Measurements from ENCODE around the gene NUP210L.
"Not testable (repeated sequence)": the region's sequence is repeated elsewhere in the genome, so short reads cannot be mapped to it uniquely, and the experiment has no call there.

NUP210L gene

DNA sequence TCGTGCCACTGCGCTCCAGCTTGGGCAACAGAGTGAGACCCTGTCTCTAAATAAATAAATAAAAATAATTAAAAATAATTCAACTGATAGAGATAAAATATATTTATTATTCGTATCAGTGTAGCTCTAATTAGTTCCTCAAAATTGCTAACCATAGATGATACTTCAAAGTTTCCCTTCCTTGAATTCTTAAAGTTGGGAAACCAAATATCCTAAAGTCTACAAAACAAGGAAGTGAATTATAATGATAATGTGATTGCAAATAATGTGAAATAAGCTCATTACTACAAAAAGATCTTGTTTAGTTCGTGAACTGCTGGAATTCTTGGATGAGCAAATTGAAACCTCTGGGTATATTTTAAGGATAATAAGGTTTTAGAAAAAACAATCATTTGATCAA, 60.5 kb downstream of the NUP210L start:
- DNase-seq: no peak

DNA sequence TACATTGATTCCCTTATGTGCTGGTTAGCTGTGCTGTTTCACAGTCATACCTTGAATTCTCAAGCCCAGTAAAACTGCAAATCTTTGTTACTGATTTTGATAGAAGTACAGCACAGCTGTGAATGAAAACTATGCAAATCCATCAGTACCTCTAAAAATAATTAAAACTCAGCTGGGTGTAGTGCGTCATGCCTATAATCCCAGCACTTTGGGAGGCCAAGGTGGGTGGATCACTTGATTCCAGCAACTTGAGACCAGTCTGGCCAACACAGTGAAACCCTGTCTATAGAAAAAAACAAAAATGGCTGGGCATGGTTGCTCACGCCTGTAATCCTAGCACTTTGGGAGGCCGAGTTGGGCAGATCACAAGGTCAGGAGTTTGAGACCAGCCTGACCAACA, 61.2 kb downstream of the NUP210L start:
- no peak for DNase-seq

DNA sequence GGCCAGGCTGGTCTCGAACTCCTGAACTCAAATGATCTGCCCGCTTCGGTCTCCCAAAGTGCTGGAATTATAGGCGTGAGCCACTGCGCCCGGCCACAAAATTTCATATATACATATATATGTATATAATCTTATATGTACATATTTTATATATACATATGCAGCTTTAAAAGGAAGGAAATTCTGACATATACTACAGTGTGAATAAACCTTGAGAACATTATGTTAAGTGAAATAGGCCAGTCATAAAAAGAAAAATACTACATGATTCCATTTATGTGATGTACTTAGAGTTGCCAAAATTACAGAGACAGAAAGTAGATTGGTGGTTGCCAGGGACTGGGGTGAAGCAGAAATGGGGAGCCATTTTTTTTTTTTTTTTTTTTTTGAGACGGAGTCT, 63.2 kb downstream of the NUP210L start:
- no peak for DNase-seq

DNA sequence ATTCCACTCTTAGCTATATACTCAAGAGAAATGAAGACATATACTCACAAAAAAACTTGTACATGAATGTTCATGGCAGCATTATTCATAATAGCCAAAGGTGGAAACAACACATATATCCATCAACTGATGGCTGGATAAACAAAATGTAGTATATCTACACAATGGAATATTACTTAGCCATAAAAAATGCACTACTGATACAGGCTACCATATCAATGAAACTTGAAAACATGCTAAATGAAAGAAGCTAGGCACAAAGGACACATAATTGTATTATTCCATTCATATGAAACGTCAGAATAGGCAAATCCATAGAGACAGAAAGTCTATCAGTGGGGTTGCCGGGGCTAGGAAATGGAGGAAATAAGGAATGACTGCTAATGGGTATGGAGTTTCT, 67.3 kb downstream of the NUP210L start:
- no peak for DNase-seq

DNA sequence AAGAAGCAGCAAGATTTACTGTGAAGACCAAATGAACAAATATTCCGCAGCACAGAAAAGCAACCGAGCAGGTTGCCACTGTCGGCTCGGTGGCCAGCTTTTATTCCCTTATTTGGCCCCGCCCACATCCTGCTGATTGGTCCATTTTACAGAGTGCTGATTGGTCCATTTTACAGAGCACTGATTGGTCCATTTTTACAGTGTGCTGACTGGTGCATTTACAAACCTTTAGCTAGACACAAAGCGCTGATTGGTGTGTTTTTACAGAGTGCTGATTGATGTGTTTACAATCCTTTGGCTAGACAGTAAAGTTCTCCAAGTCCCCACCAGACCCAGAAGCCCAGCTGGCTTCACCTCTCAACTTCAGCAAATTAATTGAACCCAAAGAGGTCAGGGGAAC, 71.8 kb downstream of the NUP210L start:
- not testable (repeated sequence) for DNase-seq

DNA sequence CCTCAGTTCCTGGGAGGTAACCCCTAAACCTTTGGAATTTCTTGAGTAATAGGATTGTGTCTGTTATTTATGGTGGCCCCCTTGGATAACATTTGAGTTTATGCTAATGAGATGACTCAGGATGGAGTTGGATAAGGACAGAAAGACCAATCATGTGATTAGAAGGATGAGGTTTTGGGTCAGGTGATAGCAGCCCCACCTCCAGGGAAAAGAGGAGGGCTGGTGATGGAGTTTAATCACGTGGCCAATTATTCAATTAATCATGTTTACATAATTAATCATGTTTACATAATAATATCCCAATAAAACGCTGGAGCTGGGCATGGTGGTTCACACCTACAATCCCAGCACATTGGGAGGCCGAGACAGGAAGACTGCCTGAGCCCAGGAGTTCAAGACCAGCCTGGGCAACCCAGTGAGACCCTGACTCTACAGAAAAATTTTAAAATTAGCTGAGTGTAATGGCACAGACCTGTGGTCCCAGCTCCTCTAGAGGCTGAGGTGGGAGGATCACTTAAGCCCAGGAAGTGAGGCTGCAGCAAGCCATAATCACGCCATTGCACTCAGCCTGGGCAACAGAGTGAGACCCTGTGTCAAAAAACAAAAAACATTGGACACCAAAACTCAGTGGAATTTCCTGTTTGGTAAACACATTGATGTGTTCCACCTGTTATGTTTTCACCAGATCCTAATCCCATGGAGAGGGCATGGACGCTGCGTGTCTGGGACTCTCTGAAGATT, 73.3 kb downstream of the NUP210L start:
- no peak for DNase-seq

DNA sequence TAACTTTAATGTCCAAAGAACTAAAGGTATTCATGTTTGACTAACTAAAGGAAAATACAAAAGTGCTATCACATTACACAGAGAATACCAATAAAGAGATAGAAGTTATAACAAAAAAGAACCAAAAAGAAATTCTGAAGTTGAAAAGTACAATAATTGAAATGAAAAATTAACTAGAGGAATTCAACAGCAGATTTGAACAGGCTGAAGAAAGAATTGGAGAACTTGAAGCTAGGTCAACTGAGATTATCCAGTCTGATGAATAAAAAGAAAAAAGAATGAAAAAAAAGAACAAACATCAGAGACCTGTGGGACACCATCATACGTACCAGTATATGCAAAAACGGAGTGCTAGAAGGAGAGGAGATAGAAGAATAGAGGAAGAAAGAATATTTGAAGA, 78.5 kb downstream of the NUP210L start:
- no peak for DNase-seq

DNA sequence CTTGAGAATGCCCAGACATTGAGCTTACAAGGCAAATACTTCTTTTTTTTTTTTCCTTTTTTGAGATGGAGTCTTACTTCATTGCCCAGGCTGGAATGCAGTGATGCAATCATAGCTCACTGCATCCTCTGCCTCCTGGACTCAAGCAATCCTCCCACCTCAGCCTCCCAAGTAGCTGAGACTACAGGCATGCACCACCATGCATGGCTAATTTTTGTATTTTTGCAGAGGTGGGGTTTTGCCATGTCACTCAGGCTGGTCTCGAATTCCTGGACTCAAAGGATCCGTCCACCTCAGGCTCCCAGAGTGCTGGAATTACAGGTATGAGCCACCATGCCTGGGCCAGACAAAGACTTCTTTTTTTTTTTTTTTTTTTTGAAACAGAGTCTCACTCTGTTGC, 79.1 kb downstream of the NUP210L start:
- no peak for DNase-seq

DNA sequence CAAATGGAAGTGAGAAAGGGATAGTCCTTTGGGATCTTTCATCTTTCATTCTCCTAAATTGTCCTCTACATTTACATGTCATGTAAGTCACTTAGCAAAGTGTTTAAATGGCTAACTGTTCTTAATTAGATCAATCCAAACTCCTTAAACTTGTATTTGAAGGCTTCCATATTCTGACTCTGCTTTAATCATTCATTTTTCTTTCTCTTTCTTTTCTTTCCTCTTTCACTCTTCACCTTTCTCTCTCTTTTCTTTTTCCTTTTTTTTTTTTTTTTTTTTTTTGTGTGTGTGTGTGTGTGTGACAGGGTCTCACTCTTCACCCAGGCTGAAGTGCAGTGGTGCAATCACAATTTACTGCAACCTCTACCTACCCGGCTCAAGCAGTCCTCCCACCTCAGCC, 92.6 kb downstream of the NUP210L start:
- no peak for DNase-seq

DNA sequence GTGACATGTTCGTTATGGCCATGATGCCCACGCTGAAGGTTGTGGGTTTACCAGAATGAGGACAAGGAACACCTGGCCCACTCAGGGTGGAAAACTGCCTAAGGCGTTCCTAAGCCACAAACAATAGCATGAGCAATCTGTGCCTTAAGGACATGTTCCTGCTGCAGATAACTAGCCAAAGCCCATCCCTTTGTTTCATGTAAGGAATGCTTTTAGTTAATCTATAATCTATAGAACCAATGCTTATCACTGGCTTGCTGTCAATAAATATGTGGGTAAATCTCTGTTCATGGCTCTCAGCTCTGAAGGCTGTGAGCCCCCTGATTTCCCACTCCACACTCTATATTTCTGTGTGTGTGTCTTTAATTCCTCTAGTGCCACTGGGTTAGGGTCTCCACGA, 107.4 kb downstream of the NUP210L start:
- DNase-seq: not testable (repeated sequence)

DNA sequence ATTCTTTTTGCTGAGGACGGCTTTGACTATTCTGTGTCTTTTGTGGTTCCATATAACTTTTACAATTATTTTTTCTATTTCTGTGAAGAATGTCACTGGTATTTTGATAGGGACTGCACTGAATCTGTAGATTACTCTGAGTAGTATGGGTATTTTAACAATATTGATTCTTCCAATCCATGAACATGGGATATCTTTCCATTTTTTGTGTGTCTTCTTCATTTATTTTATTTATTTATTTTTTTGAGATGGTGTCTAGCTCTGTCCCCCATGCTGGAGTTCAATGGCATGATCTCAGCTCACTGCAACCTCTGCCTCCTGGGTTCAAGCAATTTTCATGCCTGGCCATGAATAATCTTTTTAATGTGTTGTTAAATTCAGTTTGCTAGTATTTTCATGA, 121.2 kb downstream of the NUP210L start:
- DNase-seq: not testable (repeated sequence)

DNA sequence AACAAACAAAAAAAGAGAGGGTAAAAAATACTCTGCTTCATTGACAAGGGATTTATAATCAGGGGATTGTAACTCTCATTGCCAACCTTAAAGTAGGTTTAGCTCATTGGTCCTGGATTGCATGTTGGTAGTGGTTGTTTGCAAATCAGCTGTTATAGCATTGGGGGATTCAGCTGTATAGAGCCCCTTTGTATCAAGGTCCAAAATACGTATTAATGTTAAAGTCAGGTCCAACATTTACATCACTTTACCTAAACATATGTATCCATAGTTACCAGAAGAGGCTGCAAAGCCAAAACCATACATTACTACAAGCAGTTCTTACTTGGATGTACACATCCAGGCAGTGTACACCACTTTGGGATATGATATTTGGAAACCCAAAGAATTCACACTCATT, 134.9 kb downstream of the NUP210L start:
- no peak for DNase-seq

DNA sequence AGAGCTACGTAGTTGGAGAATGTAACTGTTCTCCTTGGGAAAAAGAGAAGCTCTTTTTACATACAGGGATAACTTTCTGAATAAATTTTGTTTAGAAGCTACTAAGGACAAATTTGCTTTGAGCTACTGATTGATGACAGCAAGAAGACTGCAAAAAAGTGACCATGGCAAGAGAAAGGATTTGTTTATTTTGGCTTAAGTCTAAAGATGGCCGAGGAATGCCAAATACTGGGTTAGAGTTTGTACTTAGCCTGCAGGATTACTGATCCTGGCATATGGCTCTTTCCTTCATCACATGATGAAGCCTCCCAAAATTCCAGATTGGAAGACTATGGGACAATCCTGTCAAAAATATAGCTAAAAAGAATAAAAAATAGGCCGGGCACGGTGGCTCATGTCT, 135.6 kb downstream of the NUP210L start:
- DNase-seq: no peak

DNA sequence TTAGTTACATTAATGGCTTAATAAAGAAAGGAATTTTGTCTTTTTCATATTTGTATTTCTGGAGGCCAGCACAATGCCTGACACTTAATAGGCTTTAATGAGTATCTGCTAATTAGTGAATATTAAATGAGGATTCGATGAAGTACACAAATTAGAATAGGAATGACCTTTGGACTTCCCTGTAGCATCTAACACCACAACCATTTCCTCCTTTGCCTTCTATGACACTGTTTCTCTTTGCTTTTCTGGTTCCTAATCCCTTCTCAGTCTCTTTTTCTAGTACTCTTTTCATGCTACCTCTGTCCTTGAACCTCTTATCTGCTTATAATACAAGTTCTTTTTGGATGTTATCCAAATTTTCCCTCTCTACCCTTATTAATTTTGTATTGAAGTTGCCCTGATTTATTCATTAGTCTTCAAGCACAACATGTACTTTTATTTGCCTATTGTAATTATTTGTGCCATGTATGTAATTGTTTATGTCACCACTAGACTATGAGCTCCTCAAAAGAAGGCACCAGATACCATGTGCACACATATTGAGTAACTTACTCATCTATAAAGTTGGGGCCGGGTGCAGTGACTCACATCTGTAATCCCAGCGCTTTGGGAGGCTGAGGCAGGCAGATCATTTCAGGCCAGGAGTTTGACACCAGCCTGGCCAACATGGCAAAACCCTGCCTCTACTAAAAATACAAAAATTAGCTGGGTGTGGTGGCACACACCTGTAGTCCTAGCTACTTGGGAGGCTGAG, 140.5 kb downstream of the NUP210L start:
- DNase-seq: no peak

DNA sequence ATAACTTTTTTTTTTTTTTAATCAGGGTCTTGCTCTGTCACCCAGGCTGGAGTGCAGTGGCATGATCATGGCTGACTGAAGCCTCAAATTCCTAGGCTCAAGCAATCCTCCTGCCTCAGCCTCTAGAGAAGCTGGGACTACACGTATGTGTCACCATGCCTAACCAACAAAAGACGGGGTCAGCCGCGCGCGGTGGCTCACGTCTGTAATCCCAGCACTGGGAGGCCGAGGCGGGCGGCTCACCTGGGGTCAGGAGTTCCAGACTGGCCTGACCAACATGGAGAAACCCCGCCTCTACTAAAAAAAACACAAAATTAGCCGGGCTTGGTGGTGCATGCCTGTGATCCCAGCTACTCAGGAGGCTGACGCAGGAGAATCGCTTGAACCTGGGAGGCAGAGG, 142.3 kb downstream of the NUP210L start:
- not testable (repeated sequence) for DNase-seq

DNA sequence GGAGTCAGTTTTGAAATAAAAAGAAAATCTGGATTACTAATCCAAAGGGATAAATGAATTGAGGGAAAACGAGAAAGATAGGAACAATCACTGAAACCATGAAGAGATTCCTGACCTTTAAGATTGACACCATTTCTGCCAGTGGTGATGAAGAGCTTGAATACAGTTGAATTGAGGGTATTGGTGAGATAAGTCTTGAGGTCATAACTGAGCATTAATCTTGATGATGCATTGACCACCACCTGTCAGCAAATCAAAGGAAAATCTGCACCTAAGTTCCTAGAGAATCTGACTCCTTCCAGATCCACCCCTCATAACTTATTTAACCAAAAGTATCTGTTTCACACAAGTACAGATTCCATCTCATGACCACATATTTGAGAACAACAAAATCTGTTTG, 142.7 kb downstream of the NUP210L start:
- no peak for DNase-seq

DNA sequence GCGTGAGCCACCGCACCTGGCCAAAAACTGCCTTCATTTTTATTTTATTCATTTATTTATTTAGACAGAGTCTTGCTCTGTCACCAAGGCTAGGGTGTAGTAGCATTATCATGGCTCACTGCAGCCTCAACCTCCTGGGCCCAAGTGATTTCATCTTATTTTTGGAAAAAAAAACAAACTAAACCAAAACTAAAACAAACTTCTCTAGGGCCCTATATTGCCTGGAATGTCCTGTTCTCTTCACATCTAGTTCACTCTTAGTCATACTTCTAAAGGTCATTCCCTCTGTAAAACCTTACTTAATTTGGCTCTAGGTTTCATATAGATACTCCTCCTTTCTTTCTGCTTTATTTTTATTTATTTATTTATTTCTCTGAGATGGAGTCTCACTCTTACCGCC, 148.7 kb downstream of the NUP210L start:
- DNase-seq: no peak

DNA sequence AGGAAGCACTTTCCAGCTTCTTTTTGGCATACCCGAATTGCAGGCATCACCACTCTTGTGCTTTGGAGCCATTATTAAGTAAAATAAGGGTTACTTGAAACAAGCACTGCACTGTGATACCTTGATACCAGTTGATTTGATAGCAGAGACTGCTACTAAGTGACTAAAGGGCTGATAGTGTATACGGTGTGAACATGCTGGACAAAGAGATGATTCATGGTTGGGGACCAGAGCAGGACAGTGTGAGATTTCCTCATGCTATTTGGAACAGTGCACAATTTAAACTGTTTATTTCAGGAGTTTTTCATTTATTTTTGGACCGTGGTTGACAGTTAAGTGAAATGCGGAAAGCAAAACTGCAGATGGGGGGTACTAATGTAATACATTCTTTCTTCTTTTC, 154.5 kb downstream of the NUP210L start:
- DNase-seq: no peak

DNA sequence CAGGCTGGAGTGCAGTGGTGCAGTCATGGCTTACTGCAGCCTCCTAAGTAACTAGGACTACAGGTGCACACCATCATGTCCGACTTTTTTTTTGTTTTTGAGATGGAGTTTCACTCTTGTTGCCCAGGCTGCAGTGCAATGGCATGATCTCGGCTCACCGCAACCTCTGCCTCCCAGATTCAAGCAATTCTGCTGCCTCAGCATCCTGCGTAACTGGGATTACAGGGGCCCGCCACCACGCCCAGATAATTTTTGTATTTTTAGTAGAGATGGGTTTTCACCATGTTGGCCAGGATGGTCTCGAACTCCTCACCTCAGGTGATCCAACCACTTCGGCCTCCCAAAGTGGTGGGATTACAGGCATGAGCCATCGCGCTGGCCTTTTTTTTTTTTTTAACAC, 158.0 kb downstream of the NUP210L start:
- not testable (repeated sequence) for DNase-seq

DNA sequence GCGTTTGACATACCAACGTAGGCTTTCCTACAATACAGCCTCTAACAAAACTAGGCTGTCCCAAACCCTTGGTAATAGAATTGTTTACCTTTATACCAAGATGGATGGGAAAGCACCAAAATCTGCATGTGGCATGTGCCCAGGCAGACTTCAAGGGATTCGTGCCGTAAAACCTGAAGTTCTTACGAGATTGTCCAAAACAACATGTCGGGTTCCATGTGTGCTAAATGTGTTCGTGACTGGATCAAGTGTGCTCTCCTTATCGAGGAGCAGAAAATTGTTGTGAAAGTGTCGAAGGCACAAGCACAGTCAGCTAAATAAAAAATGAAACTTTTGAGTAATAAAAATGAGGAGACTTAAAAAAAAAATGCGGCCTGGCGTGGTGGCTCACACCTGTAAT, 159.2 kb downstream of the NUP210L start:
- no peak for DNase-seq

DNA sequence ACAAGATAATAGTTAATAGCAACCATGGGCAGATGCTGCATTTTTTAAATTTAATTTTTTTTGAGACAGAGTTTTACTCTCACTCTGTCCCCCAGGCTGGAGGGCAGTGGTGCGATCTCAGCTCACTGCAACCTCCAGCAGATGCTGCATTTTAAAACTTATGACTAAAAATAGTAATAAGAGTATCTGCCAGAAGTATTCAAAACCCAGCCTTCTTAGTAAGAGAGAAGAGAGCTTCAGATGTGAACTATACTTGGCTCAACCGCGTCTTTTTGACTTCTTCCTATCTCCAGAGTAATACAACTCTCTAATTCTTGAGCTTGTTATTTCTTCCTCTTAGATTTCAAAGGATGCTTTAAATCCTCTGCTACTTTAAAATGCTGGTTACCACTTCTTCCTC, 159.7 kb downstream of the NUP210L start:
- DNase-seq: no peak

DNA sequence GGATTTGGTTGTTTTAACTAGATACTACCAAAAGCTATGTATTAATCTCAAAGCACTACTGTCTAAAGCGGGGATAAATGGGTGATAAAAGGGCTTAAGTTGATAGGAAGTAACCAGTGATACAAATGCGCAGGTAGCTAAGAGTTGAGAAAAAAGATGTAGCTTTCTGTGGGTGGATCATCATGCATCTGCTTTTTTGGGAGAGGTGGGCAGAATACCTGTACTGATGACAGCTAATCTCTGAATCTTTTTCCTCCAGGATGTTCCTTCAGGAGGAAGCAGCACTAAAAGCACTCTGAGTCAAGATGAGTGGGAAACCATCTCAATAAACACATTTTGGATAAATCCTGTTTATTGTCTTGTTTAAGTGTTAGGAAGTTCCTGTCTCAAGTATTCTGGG, 163.1 kb downstream of the NUP210L start:
- DNase-seq: no peak

DNA sequence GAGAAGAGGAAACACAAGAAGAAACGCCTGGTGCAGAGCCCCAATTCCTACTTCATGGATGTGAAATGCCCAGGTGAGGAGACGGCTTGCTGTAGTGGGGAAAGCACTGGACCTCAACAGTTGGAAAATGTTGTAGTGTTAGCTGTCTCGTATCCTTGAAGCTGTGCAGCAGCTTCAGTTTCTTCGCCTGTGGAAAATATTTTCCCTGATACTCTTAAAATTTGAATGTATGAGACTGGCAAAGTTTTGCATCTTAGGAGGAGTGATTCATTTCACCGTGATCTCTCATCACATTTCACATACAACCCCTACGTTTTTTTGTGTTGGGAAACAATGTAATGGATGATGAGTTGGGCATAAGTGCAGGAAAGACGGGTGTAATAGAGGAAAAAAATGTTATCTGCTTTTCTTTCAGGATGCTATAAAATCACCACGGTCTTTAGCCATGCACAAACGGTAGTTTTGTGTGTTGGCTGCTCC, 163.7 kb downstream of the NUP210L start:
- DNase-seq: no peak

DNA sequence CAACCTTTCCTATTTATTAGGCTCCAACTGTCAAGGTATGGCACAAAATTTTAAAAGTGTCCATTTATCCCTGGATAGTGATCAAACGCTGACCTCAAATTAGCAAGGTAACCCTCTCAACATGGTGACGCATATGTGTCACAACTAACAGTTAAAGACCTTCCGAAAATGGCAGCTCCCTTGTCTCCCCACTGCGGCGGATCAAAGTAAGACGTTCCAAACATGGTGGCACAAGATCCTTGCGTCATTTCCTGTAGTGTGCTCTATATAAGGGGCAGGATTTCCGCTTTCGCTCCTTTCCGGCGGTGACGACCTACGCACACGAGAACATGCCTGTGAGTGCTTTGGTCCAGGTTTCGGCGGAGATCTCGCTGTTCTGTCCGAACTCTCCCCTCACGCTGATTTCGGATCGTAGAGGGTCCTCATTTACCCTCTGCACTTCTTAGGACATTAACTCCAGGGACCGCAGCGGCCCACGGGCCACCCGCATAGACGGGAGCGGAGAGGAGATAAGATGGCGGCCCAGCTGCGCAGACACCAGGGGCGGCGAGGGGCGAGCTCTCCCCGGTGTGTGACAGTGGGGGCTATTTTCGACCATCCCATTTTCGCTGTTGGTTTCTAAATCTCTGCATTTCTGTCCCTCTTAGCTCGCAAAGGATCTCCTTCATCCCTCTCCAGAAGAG, 164.3 kb downstream of the NUP210L start, which contains the start of gene RPS27:
Gene RPS27 (plus strand): TSS at position 295 of the 683 bp plus-strand sequence. CDS start 35 bp downstream, at position 330.
- peak; percentile 96 for DNase-seq
